Measurements from ENCODE around the gene DIP2C.

DNA sequence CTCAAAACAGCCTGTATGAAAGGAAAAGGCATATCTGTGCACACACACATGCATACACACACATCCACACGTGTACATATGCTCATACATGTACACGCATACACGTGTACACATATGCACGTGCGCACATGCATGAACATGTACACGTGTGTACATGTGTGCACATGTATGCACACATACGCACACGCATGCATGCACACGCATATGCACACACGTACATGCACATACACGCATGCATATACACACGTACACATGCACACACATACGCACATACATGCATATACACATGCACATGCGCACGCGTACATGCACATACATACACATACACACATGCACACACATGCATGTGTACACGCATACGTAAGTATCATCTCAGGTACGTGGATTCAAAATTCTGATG, 19.4 kb downstream of the DIP2C start:
- TF ChIP-seq, protein P1, sequence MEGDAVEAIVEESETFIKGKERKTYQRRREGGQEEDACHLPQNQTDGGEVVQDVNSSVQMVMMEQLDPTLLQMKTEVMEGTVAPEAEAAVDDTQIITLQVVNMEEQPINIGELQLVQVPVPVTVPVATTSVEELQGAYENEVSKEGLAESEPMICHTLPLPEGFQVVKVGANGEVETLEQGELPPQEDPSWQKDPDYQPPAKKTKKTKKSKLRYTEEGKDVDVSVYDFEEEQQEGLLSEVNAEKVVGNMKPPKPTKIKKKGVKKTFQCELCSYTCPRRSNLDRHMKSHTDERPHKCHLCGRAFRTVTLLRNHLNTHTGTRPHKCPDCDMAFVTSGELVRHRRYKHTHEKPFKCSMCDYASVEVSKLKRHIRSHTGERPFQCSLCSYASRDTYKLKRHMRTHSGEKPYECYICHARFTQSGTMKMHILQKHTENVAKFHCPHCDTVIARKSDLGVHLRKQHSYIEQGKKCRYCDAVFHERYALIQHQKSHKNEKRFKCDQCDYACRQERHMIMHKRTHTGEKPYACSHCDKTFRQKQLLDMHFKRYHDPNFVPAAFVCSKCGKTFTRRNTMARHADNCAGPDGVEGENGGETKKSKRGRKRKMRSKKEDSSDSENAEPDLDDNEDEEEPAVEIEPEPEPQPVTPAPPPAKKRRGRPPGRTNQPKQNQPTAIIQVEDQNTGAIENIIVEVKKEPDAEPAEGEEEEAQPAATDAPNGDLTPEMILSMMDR (IDR thresholded peaks at IDR 0.05): no peak
- no peak for TF ChIP-seq GATA2 (CRISPR knock-in tag; IDR thresholded peaks at IDR 0.05)
- TF ChIP-seq RCOR1 (IDR thresholded peaks at IDR 0.05; ENCODE audit: low read length): no peak
- TF ChIP-seq, protein P2, sequence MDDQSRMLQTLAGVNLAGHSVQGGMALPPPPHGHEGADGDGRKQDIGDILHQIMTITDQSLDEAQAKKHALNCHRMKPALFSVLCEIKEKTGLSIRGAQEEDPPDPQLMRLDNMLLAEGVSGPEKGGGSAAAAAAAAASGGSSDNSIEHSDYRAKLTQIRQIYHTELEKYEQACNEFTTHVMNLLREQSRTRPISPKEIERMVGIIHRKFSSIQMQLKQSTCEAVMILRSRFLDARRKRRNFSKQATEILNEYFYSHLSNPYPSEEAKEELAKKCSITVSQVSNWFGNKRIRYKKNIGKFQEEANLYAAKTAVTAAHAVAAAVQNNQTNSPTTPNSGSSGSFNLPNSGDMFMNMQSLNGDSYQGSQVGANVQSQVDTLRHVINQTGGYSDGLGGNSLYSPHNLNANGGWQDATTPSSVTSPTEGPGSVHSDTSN (IDR thresholded peaks at IDR 0.05): no peak
- no peak for TF ChIP-seq SMC3 (IDR thresholded peaks at IDR 0.05; ENCODE audit: low read depth, low read length)
- no peak for TF ChIP-seq NRF1 (IDR thresholded peaks at IDR 0.05; ENCODE audit: low read depth, low read length)
- no peak for TF ChIP-seq YY1 (IDR thresholded peaks at IDR 0.05; ENCODE audit: low read depth)
- TF ChIP-seq, protein P3, sequence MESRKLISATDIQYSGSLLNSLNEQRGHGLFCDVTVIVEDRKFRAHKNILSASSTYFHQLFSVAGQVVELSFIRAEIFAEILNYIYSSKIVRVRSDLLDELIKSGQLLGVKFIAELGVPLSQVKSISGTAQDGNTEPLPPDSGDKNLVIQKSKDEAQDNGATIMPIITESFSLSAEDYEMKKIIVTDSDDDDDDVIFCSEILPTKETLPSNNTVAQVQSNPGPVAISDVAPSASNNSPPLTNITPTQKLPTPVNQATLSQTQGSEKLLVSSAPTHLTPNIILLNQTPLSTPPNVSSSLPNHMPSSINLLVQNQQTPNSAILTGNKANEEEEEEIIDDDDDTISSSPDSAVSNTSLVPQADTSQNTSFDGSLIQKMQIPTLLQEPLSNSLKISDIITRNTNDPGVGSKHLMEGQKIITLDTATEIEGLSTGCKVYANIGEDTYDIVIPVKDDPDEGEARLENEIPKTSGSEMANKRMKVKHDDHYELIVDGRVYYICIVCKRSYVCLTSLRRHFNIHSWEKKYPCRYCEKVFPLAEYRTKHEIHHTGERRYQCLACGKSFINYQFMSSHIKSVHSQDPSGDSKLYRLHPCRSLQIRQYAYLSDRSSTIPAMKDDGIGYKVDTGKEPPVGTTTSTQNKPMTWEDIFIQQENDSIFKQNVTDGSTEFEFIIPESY (IDR thresholded peaks at IDR 0.05; ENCODE audit: borderline replicate concordance, low read depth): no peak
- TF ChIP-seq, protein P4, sequence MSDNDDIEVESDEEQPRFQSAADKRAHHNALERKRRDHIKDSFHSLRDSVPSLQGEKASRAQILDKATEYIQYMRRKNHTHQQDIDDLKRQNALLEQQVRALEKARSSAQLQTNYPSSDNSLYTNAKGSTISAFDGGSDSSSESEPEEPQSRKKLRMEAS (IDR thresholded peaks at IDR 0.05; ENCODE audit: low read depth): no peak
- TF ChIP-seq RXRA (IDR thresholded peaks at IDR 0.05; ENCODE audit: borderline replicate concordance, low read depth): no peak
- no peak for TF ChIP-seq TCF12 (IDR thresholded peaks at IDR 0.05)
- TF ChIP-seq POLR2AphosphoS5 (IDR thresholded peaks at IDR 0.05; ENCODE audit: low read depth, low read length): no peak
- no peak for TF ChIP-seq EP300 (IDR thresholded peaks at IDR 0.05; ENCODE audit: borderline replicate concordance in 1 of 2, low read depth in 1 of 2, low read length in 1 of 2)
